NCI-H1417 treated with DMSO at 0.1 percent for 48 hours (cell line): ENCODE results near the gene ATRNL1.

Source experiments
- DNase-seq: peaks from one replicate; lab custom pipeline; 2025; lab: John Stamatoyannopoulos, UW

The ATRNL1 gene, protein sequence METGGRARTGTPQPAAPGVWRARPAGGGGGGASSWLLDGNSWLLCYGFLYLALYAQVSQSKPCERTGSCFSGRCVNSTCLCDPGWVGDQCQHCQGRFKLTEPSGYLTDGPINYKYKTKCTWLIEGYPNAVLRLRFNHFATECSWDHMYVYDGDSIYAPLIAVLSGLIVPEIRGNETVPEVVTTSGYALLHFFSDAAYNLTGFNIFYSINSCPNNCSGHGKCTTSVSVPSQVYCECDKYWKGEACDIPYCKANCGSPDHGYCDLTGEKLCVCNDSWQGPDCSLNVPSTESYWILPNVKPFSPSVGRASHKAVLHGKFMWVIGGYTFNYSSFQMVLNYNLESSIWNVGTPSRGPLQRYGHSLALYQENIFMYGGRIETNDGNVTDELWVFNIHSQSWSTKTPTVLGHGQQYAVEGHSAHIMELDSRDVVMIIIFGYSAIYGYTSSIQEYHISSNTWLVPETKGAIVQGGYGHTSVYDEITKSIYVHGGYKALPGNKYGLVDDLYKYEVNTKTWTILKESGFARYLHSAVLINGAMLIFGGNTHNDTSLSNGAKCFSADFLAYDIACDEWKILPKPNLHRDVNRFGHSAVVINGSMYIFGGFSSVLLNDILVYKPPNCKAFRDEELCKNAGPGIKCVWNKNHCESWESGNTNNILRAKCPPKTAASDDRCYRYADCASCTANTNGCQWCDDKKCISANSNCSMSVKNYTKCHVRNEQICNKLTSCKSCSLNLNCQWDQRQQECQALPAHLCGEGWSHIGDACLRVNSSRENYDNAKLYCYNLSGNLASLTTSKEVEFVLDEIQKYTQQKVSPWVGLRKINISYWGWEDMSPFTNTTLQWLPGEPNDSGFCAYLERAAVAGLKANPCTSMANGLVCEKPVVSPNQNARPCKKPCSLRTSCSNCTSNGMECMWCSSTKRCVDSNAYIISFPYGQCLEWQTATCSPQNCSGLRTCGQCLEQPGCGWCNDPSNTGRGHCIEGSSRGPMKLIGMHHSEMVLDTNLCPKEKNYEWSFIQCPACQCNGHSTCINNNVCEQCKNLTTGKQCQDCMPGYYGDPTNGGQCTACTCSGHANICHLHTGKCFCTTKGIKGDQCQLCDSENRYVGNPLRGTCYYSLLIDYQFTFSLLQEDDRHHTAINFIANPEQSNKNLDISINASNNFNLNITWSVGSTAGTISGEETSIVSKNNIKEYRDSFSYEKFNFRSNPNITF (N-terminal part only)

DNA sequence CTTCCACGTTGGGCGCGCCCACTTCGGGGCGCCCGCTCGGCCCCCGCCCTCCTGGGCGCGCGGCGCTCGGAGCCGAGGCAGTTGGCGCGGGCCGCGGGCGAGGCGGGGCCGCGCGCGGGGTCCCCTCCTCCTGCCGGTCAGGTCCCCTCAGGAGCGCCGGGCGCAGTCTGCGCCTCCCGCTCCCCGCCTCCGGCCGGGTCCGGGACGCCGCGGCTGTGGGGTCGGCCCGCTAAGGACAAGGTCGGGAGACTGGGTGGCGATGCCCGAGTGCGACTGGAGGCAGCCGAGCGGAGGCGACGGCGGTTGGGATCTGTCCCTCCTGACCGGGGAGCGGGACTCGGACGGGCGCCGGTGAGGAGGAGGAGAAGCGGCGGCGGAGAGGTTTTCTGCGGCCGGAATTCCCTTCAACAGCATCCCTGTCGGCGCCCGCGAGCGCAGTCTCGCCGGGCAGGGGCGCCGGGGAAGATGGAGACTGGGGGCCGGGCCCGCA, at the start of gene ATRNL1:
Gene ATRNL1, plus strand, starts transcription at position 80 of the 490 bp plus-strand sequence. Its CDS starts 386 bp downstream, at position 466.
- no peak for DNase-seq

DNA sequence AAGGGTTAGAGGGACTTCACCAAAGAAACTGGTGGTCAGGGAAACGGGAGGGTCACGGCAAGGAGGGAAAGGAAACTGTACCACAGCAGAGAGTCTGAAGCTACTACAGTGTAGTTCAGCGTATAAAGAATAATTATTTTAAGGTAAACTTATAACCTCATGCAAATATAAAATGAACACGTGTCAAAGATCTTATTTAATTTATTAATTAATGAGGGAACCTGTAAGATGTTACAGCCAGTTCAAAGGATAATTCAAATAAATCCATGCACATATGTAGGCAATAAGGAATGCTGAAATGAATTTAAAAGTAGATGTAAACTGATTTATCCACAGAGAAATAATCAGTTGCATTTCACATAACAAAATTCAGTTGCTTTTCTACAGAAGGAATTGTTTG, 49.4 kb upstream of the ATRNL1 start:
- no peak for DNase-seq

DNA sequence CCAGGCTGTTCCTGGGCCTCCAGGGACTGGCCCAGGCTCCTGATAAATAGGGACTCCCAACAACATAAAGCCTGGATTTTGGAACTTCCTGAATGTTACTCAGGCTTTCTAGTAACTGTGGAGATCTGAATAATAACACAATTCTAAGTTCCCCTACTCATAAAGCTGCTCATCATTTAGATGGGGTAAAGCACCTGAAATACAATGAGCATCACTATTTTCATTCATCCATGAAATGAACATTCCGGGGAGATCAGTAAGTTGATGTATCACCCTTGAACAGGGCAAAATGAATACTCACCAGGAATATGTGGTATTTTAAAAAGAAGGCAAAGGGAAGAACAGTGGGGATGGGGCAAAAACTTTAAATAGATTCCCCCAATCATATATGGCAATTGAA, 48.3 kb upstream of the ATRNL1 start:
- DNase-seq, result no peak

DNA sequence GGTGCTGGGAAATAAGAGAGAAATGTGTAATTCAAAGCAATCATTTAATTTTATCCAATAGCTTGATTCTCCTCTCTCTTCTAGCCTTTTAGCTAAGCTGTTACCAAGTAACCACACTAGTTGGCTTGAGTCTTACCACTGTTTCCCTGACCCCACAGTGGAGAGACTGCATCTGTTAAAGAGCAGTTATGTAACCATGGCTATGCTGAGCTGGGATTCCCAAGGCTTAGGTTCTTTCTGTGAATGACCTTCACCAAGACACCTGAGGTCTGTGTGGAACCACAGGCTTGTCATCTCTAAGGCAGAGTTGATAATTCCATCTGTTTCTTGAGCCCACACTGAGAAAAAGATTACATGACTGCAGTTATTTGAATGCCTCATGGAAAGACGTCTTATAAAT, 47.7 kb upstream of the ATRNL1 start:
- DNase-seq, result no peak

DNA sequence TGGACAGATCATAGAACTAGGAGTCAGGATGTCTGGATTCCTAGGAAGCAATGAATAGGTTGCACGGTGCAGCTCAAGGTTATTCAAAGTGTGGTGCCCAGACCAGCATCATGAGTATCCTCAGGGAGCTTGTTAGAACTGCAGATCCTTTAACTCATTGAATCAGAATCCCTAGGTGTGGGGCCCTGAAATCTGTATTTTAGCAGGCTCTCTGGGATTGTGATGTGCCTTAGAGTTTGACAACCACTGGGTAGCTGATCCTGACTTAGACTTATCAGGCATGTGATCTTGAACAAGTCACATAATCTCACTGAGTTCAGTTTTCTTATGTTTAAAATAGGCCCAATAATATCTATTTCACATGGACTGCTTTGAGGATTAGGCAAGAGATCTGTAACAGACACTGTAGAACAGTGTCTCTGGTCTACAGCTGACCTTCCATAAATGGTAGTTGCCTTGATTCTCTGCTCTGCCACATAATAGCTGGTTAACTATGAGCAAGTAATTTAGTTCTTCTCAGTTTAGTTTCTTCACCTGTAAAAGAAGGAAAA, 46.4 kb upstream of the ATRNL1 start:
- DNase-seq, result no peak

DNA sequence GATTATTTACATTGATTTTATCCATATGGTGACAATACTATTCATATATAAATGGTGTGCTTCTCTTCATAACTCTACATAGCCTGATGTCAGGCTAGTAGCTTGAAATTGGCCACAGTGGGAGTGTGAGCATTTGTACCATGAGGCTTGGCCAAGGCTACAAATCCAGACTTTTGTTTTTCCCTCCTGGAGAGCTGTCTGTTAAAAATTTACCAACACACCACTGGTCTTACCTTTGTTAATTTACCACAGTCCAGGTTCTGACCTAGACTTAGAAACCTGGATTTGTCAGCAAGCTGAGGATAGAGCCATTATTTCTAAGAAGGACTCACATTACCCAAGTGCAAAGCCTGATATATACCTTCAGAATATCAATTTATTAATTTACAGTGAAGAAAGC, 45.5 kb upstream of the ATRNL1 start:
- DNase-seq, result no peak

DNA sequence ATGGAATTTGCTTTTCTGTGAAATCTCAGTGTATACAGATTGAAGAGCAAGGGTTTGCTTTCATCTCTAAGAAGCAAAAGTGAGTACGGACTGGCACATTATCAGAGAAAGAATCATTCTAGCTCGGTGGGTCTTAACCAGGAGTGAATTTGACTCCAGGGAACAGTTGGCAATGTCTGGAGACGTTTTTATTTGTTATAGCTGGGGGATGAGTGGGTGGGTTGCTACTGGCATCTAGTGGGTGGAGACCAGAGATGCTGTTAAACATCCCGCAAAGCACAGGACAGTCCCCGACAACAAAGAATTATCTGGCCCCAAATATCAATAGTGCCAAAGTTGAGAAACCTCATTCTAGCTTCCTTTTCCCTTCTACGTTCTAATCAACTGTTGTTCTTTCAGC, 43.8 kb upstream of the ATRNL1 start:
- DNase-seq, result no peak

DNA sequence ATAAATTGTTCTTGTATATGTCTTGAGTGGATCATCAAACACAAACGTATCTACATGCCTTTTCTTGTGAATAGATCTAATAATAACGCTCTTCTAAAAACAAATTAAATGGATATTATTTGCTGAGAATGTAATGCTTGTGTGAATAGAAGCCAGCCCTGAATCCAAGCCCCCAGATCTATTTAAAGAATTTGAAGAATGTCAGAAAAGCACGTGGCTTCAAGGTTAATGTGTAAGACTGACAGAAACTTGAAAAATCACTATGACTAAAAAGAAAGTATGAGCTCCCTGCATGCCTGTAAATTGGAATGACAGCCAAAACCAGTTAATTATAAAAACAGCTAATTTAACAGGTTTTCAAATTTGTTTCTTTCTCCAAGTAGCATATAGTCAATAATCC, 43.2 kb upstream of the ATRNL1 start:
- no peak for DNase-seq

DNA sequence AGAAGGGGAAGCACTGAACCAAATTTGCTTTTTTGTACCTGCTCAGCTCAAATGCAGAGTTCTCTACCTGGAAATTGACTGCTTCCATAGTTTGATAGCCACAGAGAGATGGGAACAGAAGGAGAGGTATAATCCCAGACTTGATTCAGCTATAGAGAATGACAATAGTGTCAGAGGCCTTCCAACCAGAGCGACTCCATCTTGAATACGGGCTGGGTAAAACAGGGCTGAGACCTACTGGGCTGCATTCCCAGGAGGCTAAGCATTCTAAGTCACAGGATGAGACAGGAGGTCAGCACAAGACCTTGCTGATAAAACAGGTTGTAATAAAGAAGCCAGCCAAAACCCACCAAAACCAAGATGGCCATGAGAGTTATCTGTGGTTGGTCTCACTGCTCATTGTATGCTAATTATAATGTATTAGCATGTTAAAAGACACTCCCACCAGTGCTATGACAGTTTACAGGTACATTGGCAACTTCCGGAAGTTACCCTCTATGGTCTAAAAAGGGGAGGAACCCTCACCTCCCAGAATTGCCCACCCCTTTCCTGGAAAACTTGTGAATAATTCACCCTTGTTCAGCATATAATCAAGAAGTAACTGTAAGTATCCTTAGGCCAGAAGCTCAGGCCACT, 42.7 kb upstream of the ATRNL1 start:
- no peak for DNase-seq

DNA sequence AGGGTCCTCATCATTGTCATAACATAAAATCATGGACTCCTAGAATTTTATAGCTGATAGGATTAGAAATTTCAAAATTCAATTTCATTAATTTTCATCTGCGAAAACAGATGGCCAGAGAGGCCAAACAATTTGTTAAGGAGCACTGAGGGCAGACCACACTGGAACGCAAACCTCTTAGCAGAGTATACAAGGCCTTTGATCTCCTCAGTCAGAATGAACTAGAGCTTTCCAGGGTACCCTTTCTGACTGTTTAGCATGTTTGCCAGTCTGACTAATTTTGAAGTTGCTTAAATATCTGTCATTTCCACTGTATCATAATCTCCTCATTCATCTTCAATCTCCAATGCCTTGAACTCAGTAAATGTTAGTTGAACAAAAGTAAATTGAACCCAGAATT, 41.9 kb upstream of the ATRNL1 start:
- DNase-seq, result no peak

DNA sequence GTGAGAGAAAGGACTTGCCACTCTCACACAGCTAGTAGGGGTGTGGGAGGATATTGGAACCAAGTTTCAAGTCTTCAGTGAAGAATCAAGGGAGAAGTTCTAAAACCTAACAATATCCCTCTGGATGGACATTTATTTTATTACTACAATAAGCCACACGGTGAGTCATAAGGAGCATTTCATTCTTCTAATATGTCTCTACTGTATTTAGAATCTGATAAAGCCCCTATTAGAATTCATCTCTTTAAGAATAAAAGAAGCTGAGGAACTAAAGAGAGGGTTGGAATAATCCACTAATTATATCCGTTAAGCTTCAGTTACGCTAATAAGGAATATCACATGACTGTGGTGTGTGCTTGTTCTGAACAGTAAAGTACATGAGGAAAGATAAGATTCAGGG, 40.9 kb upstream of the ATRNL1 start:
- DNase-seq, result no peak

DNA sequence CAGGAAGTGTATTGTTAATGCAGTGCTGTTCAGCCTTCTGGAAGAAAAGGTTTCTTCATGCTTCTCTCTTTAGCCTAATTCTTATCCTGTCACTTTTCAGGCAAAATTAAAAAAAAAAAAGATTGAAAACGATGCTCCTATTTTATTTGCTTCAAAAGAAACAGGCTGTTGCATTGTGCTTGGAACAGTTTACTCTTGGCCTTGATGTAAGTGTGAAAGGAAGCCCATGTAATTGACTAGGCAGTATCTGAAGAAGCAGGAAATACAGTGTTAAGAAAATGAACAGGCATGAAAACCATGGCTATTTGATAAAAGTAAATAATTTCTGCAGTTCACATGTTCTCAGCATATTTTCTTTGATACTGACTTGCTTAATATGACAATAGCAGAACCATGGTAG, 40.4 kb upstream of the ATRNL1 start:
- DNase-seq, result no peak

DNA sequence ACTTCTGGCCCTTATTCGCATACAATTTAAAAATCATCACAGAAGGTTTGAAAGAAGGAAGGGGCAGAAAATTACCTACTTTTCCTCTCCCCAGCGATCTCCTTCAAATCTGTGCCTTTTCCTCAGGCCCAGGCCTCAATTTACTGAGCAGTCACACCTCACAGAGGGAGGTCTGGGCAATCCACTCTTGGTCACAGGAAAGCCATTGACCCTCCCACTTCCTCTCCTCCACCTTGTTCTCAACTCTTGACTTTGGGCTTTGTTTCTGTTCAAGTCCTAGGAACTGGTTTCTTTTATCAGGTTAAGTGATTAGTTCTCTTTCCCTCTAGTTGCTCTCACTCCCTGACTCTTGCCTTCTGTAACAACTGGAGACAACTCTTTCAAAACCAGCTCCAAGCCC, 37.0 kb upstream of the ATRNL1 start:
- DNase-seq, result no peak

DNA sequence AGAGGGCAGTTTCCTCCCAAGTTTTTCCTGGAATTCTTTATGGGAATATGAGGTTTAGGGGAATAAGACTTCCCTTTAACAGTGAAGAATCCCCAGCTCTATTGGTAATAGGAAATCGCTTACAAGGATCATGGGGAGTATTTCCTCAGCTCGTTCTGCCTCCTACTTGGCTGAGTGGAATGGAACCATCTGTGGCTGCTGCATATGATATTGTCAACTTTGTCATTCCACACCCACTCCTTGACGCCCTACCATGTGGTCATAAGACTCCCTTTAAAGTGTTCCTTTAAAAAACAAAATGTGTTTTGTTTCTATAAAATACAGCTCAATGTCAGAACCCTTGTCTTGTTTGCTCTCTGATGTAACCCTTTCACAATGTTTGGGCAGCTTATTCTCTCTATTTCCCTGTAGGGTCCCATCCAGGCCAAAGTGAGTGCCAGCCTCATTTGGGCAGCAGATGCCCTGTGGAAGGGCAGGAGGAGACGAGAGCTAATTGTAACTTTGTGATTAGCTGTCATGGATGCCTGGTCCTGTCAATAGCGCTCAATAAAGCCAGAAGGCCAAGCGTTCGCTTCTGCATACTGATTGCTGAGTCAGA, 33.8 kb upstream of the ATRNL1 start:
- DNase-seq, result no peak

DNA sequence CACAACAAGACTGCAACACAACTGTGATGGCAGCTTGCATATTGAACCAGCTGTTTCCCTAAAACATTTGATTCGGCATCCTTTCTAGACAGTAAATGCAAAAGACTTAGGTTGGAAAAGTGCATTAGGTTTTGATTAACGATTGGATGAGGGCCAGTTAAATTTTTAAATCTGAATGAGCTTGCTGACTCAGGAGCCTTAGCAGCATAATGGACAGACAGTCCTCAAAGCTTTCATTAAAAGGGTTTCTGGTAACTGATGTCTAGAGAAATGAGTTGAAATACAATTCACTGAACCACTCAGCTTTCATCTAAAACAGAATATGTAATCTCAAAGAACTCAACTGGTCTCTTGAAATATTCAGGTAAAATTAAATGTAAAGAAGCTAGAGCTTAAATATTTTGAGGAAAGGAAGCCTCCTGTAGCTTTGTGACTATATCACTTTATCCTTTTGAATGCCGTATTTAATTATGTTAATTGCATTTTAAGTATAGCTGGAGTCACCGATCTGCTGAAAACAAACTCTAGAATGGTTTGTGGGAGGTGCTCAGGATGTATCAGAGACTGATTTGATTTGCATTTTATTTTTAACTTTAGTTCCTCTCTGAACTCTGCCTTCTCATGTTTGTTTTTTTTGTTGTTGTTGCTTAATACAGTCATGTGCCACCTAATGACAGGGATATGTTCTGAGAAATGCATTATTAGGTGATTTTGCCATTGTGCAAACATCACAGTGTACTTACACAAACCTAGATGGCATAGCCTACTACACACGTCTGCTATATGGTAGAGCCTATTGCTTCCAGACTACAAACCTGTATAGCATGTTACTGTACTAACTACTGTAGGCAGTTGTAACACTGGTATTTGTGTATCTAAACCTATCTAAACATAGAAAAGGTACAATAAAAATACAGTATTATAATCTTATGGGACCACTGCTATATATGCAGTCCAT, 29.2 kb upstream of the ATRNL1 start:
- DNase-seq, result no peak

DNA sequence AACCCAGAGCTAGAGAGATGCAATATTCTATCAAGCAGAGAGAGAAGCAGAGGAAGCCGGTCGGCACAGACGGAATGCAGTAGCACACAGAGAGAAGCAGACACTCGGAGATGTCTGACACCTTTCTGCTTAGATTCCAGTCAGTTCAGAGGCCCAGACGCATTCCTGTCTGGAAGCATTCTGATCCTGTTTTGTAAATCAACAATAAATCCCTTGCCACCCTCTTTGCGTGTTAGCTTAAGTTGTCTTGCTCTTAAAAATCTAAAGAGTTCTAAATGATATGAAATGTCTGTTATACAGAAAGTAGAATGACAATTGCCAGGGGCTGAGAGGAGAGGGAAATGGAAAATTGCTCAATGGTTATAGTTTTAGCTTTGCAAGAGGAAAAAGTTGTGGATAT, 27.4 kb upstream of the ATRNL1 start:
- DNase-seq, result no peak

DNA sequence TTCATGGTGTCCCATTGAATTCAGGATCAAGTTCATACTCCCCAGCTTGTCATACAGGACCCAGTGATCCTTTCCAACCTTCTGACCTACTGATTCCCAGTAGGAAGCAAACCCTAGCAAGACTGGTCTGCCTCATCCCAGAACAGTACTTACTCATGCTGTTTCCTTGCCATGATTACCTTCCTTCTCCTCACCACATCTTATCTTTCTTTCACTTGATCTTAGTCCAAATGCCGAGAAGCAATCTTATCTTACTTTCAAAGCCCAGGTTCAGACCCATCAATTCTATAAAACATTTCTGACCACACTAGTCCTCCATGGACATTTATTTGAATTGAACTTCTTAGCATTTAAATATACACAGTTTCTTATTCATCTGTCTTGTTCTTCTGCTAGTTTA, 26.6 kb upstream of the ATRNL1 start:
- no peak for DNase-seq

DNA sequence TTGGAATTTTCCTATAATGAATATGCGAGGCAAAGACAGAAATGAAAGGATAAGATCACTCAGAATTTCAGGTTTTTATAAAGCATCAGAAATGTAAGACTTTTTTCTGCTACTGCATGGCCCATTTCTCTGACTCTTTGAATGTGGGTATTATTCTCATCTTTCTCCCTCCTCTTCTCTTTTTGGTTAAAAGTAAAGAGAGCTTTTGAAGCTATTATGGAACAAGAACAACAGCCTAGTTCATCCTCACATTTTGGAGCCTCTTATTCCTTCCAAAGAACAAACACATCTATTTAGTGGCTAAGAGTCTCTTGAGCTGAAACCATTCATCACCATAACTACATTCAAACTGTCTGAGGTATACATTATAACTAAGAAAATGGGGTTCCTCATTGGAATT, 19.4 kb upstream of the ATRNL1 start:
- no peak for DNase-seq

DNA sequence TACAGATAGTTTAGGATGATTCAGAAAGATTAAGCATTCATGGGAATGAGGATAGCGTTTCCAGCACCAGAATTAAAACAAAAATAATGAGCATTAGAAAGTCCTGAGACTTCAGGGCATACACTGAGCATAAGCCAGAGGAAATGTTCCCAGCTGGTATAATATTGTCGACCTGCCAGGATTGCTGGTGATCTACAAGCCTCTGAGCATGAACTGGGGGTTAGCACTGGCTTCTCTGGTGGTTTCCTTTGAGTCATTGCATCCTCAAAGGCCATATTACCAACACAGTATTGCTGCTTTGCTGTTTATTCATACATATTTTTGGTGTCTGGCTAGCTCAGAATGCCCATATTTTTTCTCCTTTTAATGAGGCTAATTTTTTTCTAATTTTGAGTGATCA, 10.7 kb upstream of the ATRNL1 start:
- no peak for DNase-seq

DNA sequence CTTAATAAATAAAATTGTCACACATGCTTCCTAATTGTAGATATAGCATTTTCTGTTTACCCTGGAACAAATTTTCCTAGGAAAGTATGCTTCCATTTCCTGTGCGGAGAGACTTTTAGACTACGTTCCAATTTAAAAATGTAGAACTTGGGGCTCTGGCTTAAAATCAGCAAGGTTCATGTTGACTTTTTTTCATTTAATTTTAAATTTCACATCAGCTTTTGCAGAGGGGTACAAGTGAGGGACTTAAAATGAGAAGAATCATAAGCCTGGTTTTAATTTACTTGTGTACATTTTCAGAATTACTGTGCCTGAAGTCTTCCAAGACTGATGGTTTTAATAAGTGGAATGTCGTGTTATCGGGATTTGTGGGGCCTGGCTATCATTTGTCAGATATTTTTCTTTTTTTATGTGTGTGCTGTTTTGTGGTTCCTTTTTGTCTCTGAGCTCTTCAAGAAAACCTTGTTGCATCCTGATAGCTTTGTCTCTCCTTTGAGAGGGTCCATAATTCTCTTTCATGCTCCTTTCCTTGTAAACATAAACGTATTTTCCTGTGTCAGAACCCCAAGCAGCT, 8.8 kb upstream of the ATRNL1 start:
- no peak for DNase-seq
